ENCODE measurements around the gene NRCAM. TPM values are rescaled to one million over a fixed set of nuclear protein-coding genes. Genes with fewer than 3 reads are reported as not detected.

NRCAM gene
- total RNA-seq, 2 experiments from 2014 or later = 3.4 to 7.0 TPM

DNA sequence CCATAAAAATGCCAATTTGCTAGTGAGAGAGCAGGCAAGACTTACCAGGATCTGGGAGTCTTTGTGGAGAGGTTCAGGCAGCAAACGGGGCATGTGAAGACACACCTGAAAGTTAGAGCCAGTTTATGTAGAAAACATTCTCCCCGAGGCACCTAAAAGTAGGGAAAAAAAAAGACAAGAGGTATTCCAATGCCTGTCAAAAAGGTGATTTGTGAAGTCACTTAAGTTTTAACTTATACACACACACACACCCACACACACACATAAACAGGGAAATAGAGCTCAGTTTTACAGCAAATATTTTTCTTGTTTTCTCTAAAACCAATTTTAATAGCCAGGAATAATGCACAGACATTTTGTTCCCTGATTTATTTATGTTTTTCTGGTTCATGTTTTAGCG is 326.0 kb downstream of the NRCAM start, which contains the start of gene LAMB4:
TSS of gene LAMB4 (minus strand) at position 101 of the 400 bp plus-strand sequence. CDS start 7,197 bp downstream, outside the sequence.
- Histone ChIP-seq H3K4me3 (ENCODE audit: low read length) (no peak within 1 kb of the TSS), H3K9me3 (ENCODE audit: control insufficient read depth in 1 of 2, insufficient read depth in 1 of 2, low read length in 2 of 2) (no peaks in the 10 kb centered on the region), H3K36me3 (ENCODE audit: insufficient read depth, low read length) (no peaks in the 10 kb centered on the region), H3K27ac (ENCODE audit: low read depth in 1 of 2, low read length in 2 of 2) (no peak within 1 kb of the TSS), H3K27me3 (ENCODE audit: control insufficient read depth in 1 of 2, insufficient read depth in 2 of 2, low read length in 2 of 2) (no peaks in the 10 kb centered on the region), H3K4me1 (ENCODE audit: insufficient read depth, low read length) (peaks cover 1% of the 10 kb centered on the region)
- Mint-ChIP-seq H3K4me3 (no peak within 1 kb of the TSS), H3K27me3 (no peaks in the 10 kb centered on the region), H3K27ac (no peak within 1 kb of the TSS), H3K4me1 (ENCODE audit: low read depth) (peaks cover 6% of the 10 kb centered on the region), H3K9me3 (no peaks in the 10 kb centered on the region), H3K36me3 (ENCODE audit: low read depth) (no peaks in the 10 kb centered on the region)
- intact Hi-C loops (cut with DNase I, micrococcal nuclease) = loop anchor here in 1 of 2 experiments (10.0 kb wide), 1 partner anchor 1325 kb away; no protein-coding TSS in a partner anchor
- CTCF ChIA-PET = no interaction called here
- TF ChIP-seq, protein P1, sequence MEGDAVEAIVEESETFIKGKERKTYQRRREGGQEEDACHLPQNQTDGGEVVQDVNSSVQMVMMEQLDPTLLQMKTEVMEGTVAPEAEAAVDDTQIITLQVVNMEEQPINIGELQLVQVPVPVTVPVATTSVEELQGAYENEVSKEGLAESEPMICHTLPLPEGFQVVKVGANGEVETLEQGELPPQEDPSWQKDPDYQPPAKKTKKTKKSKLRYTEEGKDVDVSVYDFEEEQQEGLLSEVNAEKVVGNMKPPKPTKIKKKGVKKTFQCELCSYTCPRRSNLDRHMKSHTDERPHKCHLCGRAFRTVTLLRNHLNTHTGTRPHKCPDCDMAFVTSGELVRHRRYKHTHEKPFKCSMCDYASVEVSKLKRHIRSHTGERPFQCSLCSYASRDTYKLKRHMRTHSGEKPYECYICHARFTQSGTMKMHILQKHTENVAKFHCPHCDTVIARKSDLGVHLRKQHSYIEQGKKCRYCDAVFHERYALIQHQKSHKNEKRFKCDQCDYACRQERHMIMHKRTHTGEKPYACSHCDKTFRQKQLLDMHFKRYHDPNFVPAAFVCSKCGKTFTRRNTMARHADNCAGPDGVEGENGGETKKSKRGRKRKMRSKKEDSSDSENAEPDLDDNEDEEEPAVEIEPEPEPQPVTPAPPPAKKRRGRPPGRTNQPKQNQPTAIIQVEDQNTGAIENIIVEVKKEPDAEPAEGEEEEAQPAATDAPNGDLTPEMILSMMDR (IDR thresholded peaks at IDR 0.05) = no peak
- ATAC-seq (ENCODE audit: poor library complexity) (no peak), DNase-seq (no peak)
- POLR2A ChIA-PET = no interaction called here

DNA sequence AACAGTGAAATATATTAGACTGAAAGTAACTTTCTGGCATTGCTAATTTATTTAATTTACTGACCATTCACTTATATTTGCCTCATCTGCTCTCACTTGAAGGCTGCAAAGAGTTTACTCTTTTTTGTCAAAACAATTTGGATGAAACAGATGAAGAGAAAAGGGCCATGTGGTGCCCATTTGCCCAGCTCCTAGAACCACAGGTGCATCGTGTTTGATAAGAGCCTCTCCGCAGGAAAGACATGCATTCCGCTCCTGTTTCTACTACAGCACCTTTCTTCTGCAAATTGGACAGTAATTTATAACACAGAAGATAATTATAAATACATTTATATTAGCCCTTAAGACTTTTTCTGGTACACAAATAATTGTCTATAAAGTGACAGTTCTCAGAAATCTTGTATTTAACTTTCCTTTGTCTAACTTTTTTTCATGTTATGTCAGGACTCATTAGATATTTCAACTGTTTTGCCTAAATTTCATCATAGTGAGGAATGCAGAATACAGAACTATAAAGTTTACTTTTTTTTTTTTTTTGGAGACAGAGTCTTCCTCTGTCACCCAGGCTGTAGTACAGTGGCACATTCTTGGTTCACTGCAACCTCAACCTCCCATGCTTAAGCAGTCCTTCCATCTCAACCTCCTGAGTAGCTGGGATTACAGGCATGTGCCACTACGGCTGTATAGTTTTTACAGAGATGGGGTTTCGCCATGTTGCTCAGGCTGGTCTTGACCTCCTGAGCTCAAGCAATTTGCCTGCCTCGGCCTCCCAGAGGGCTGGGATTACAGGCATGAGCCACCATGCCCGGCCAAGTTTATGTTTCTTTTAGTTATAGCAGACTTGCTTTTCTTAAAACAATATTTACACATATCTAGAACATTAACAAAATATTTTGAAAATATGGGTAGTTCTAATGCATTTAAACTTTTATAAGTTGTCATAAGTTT is 326.9 kb downstream of the NRCAM start:
- no peak overlapping the region for H3K27ac ChIP-seq (ENCODE audit: low read depth in 1 of 2, low read length in 2 of 2)
- H3K9me3 Mint-ChIP-seq = no peaks in the 10 kb centered on the region
- no peaks in the 10 kb centered on the region for H3K4me1 ChIP-seq (ENCODE audit: insufficient read depth, low read length)
- H3K36me3 ChIP-seq (ENCODE audit: insufficient read depth, low read length) = no peaks in the 10 kb centered on the region
- TF ChIP-seq, protein P1 (IDR thresholded peaks at IDR 0.05) = no peak
- no peak overlapping the region for H3K4me3 ChIP-seq (ENCODE audit: low read length)
- H3K27me3 ChIP-seq (ENCODE audit: control insufficient read depth in 1 of 2, insufficient read depth in 2 of 2, low read length in 2 of 2) = no peaks in the 10 kb centered on the region
- no peaks in the 10 kb centered on the region for H3K27me3 Mint-ChIP-seq
- ChIA-PET POLR2A (no interaction called here), CTCF (interaction anchor here (0.7 kb wide), 1 partner anchor 142 kb away, joined by 3 read pairs; no protein-coding TSS in a partner anchor)
- H3K9me3 ChIP-seq (ENCODE audit: control insufficient read depth in 1 of 2, insufficient read depth in 1 of 2, low read length in 2 of 2) = no peaks in the 10 kb centered on the region
- no peak for DNase-seq
- no peak for ATAC-seq (ENCODE audit: poor library complexity)
- intact Hi-C loops (cut with DNase I, micrococcal nuclease) = no loop called here
- no peaks in the 10 kb centered on the region for H3K36me3 Mint-ChIP-seq (ENCODE audit: low read depth)
- H3K27ac Mint-ChIP-seq = no peak overlapping the region
- H3K4me3 Mint-ChIP-seq = no peak overlapping the region
- no peaks in the 10 kb centered on the region for H3K4me1 Mint-ChIP-seq (ENCODE audit: low read depth)

DNA sequence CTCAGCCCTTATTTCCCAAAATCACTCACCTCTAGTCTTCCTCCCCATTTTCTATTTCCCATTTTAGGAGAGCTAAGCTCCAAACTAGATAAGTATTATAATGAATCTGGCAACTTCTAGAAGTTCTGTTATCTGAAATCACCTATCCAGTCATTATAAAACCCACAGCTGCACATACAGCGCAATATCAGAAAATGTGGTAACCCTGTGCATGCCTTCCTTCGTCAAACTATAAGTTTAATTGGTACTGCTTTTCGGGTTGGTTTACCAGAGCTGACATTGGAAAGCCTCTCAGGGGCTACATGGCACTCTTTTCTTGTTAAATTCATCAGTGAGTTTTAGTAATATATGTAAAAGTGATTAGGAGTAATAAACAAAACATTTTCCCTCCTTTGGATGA is 327.7 kb downstream of the NRCAM start:
- Histone ChIP-seq H3K4me3 (ENCODE audit: low read length) (no peak overlapping the region), H3K4me1 (ENCODE audit: insufficient read depth, low read length) (no peaks in the 10 kb centered on the region), H3K27me3 (ENCODE audit: control insufficient read depth in 1 of 2, insufficient read depth in 2 of 2, low read length in 2 of 2) (no peaks in the 10 kb centered on the region), H3K9me3 (ENCODE audit: control insufficient read depth in 1 of 2, insufficient read depth in 1 of 2, low read length in 2 of 2) (no peaks in the 10 kb centered on the region), H3K27ac (ENCODE audit: low read depth in 1 of 2, low read length in 2 of 2) (no peak overlapping the region), H3K36me3 (ENCODE audit: insufficient read depth, low read length) (no peaks in the 10 kb centered on the region)
- Mint-ChIP-seq H3K4me1 (ENCODE audit: low read depth) (no peaks in the 10 kb centered on the region), H3K27ac (no peak overlapping the region), H3K27me3 (no peaks in the 10 kb centered on the region), H3K36me3 (ENCODE audit: low read depth) (no peaks in the 10 kb centered on the region), H3K9me3 (no peaks in the 10 kb centered on the region), H3K4me3 (no peak overlapping the region)
- POLR2A ChIA-PET = no interaction called here
- TF ChIP-seq, protein P1 (IDR thresholded peaks at IDR 0.05) = no peak
- ATAC-seq (ENCODE audit: poor library complexity) (no peak), DNase-seq (no peak)
- intact Hi-C loops (cut with DNase I, micrococcal nuclease) = no loop called here
- CTCF ChIA-PET = no interaction called here
